WTC11 (cell line): Measurements from ENCODE around the gene GAS2. TPM values are rescaled to one million over a fixed set of nuclear protein-coding genes. Genes with fewer than 3 reads are reported as not detected.

ENCODE experiments used
- ATAC-seq: fragments of 200-7000 bp; cut with Tn5 transposase; 2 replicates; pipeline ENCODE4 v1.10.0; 2021; ENCODE audit warnings: mild to moderate bottlenecking, moderate library complexity
- CTCF ChIA-PET: fragments of 300-600 bp; sonication (Branson Sonifier 250); formaldehyde crosslinking; loops from one replicate; lab custom pipeline; 2021; ENCODE audit warnings: antibody characterized with exemption; lab: Charles Lee
- POLR2A ChIA-PET: fragments of 350-600 bp; sonication (Branson Sonifier 250); formaldehyde crosslinking; loops from one replicate; lab custom pipeline; 2021; ENCODE audit warnings: antibody characterized with exemption; lab: Charles Lee
- DNase-seq: peaks from one replicate; pipeline ENCODE4 v3.0.0; 2021; ENCODE audit warnings: low spot score
- H3K27ac Mint-ChIP-seq: 2 replicates; pipeline ENCODE4 v1.8.0; 2021; ENCODE audit warnings: mixed read lengths
- H3K27me3 Mint-ChIP-seq: 2 replicates; pipeline ENCODE4 v1.8.0; 2021; ENCODE audit warnings: low read depth, mild to moderate bottlenecking, moderate library complexity, mixed read lengths
- H3K36me3 Mint-ChIP-seq: 2 replicates; pipeline ENCODE4 v1.8.0; 2021; ENCODE audit warnings: mixed read lengths
- H3K4me1 Mint-ChIP-seq: 2 replicates; pipeline ENCODE4 v1.8.0; 2022; ENCODE audit warnings: mixed read lengths
- H3K4me3 Mint-ChIP-seq: 2 replicates; pipeline ENCODE4 v1.8.0; 2021; ENCODE audit warnings: mild to moderate bottlenecking, moderate library complexity, mixed read lengths
- H3K9me3 Mint-ChIP-seq: 2 replicates; pipeline ENCODE4 v1.8.0; 2021; ENCODE audit warnings: mixed read lengths
- AR ChIP-seq: fragments of 250-450 bp; sonication (Bioruptor Pico); IDR thresholded peaks from 2 replicates; pipeline ENCODE4 v1.9.0; 2021; ENCODE audit warnings: mild to moderate bottlenecking
- CBFB ChIP-seq: sonication (generic); formaldehyde crosslinking; IDR thresholded peaks from 2 replicates; pipeline ENCODE4 v1.8.1; 2022; ENCODE audit warnings: mild to moderate bottlenecking, low read depth, missing genetic modification reagents
- CDX4 ChIP-seq: fragments of 250-450 bp; sonication (Bioruptor Pico); IDR thresholded peaks from 2 replicates; pipeline ENCODE4 v1.9.0; 2021; ENCODE audit warnings: moderate library complexity, mild to moderate bottlenecking, inconsistent platforms, borderline replicate concordance
- FOXP1 ChIP-seq: sonication (generic); formaldehyde crosslinking; IDR thresholded peaks from 2 replicates; pipeline ENCODE4 v1.8.0; 2022; ENCODE audit warnings: missing genetic modification reagents, mild to moderate bottlenecking, moderate library complexity, borderline replicate concordance
- GABPB1 ChIP-seq: sonication (generic); formaldehyde crosslinking; IDR thresholded peaks from 2 replicates; pipeline ENCODE4 v1.8.1; 2023; ENCODE audit warnings: mild to moderate bottlenecking, missing genetic modification reagents
- GRHL2 ChIP-seq: fragments of 250-450 bp; sonication (Bioruptor Pico); IDR thresholded peaks from 2 replicates; pipeline ENCODE4 v1.8.0; 2022; ENCODE audit warnings: mild to moderate bottlenecking, moderate library complexity; ENCODE audit not compliant: insufficient replicate concordance, severe bottlenecking
- GTF2I ChIP-seq: fragments of 250-450 bp; sonication (Bioruptor Pico); conservative IDR thresholded peaks from 2 replicates; pipeline ENCODE4 v1.4.0; 2021; ENCODE audit warnings: mild to moderate bottlenecking
- JUN ChIP-seq: sonication (generic); formaldehyde crosslinking; IDR thresholded peaks from 2 replicates; pipeline ENCODE4 v1.8.0; 2023; ENCODE audit warnings: mild to moderate bottlenecking, missing genetic modification reagents
- MAX ChIP-seq: sonication (generic); formaldehyde crosslinking; IDR thresholded peaks from 2 replicates; pipeline ENCODE4 v1.8.0; 2022; ENCODE audit warnings: mild to moderate bottlenecking, missing genetic modification reagents
- MLX ChIP-seq: sonication (generic); formaldehyde crosslinking; IDR thresholded peaks from 2 replicates; pipeline ENCODE4 v1.8.1; 2023; ENCODE audit warnings: mild to moderate bottlenecking, missing genetic modification reagents, moderate library complexity
- NFE2L1 ChIP-seq: sonication (generic); formaldehyde crosslinking; IDR thresholded peaks from 2 replicates; pipeline ENCODE4 v1.8.1; 2023; ENCODE audit warnings: missing genetic modification reagents
- NFYB ChIP-seq: sonication (generic); formaldehyde crosslinking; conservative IDR thresholded peaks from 2 replicates; pipeline ENCODE4 v1.8.0; 2022; ENCODE audit warnings: low read depth, missing genetic modification reagents
- RELA ChIP-seq: sonication (generic); formaldehyde crosslinking; IDR thresholded peaks from 2 replicates; pipeline ENCODE4 v1.8.1; 2022; ENCODE audit warnings: missing genetic modification reagents, mild to moderate bottlenecking, borderline replicate concordance
- SMAD4 ChIP-seq: sonication (generic); formaldehyde crosslinking; IDR thresholded peaks from 2 replicates; pipeline ENCODE4 v1.8.0; 2022; ENCODE audit warnings: mild to moderate bottlenecking, missing genetic modification reagents
- SOX15 ChIP-seq: fragments of 250-450 bp; sonication (Bioruptor Pico); IDR thresholded peaks from 2 replicates; pipeline ENCODE4 v1.9.0; 2021; ENCODE audit warnings: mild to moderate bottlenecking
- TEAD1 ChIP-seq: sonication (generic); formaldehyde crosslinking; IDR thresholded peaks from 2 replicates; pipeline ENCODE4 v1.8.0; 2022; ENCODE audit warnings: mild to moderate bottlenecking, missing genetic modification reagents
- ZBTB21 ChIP-seq: sonication (generic); formaldehyde crosslinking; IDR thresholded peaks from 2 replicates; pipeline ENCODE4 v1.8.1; 2023; ENCODE audit warnings: mild to moderate bottlenecking, missing genetic modification reagents, borderline replicate concordance
- ZNF232 ChIP-seq: sonication (generic); formaldehyde crosslinking; IDR thresholded peaks from 2 replicates; pipeline ENCODE4 v1.8.0; 2022; ENCODE audit warnings: mild to moderate bottlenecking, missing genetic modification reagents
- ZNF281 ChIP-seq: sonication (generic); formaldehyde crosslinking; IDR thresholded peaks from 2 replicates; pipeline ENCODE4 v1.8.0; 2023; ENCODE audit warnings: mild to moderate bottlenecking, missing genetic modification reagents
- ZNF423 ChIP-seq: fragments of 250-450 bp; sonication (Bioruptor Pico); IDR thresholded peaks from 2 replicates; pipeline ENCODE4 v2.1.2; 2022; ENCODE audit warnings: mild to moderate bottlenecking, moderate library complexity
- total RNA-seq: library from RNA; stranded (reverse); gene quantifications from 3 replicates; pipeline ENCODE4 v1.2.3, GENCODE V29; 2021
- TF ChIP-seq, protein P1 (sequence below): sonication (generic); formaldehyde crosslinking; IDR thresholded peaks from 2 replicates; pipeline ENCODE4 v1.8.1; 2022; ENCODE audit warnings: missing genetic modification reagents, borderline replicate concordance

GAS2 gene
- total RNA-seq, 1 experiment from 2014 or later: 1.8 TPM

- H3K27me3 Mint-ChIP-seq: no peaks in the 10 kb centered on the region
- no peaks in the 10 kb centered on the region for H3K9me3 Mint-ChIP-seq
- no peaks in the 10 kb centered on the region for H3K36me3 Mint-ChIP-seq
- CTCF ChIA-PET: no interaction called here
- H3K4me1 Mint-ChIP-seq: peaks cover 7% of the 10 kb centered on the region
- TF ChIP-seq ZNF423 (CRISPR knock-in tag) (no peak), TEAD1 (CRISPR knock-in tag) (no peak), GABPB1 (CRISPR knock-in tag) (no peak), SOX15 (no peak), RELA (CRISPR knock-in tag) (no peak), NFE2L1 (CRISPR knock-in tag) (no peak), AR (CRISPR knock-in tag) (no peak), CBFB (CRISPR knock-in tag) (no peak)
- TF ChIP-seq, protein P1, sequence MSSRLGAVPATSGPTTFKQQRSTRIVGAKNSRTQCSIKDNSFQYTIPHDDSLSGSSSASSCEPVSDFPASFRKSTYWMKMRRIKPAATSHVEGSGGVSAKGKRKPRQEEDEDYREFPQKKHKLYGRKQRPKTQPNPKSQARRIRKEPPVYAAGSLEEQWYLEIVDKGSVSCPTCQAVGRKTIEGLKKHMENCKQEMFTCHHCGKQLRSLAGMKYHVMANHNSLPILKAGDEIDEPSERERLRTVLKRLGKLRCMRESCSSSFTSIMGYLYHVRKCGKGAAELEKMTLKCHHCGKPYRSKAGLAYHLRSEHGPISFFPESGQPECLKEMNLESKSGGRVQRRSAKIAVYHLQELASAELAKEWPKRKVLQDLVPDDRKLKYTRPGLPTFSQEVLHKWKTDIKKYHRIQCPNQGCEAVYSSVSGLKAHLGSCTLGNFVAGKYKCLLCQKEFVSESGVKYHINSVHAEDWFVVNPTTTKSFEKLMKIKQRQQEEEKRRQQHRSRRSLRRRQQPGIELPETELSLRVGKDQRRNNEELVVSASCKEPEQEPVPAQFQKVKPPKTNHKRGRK (CRISPR knock-in tag): no peak
- no peak overlapping the region for H3K4me3 Mint-ChIP-seq
- POLR2A ChIA-PET: no interaction called here
- no peak overlapping the region for H3K27ac Mint-ChIP-seq
- no peak for DNase-seq
- no peak for ATAC-seq
Measured at GRCh38 chr11:22684082-22684481, 17.7 kb downstream of the GAS2 start.

DNA sequence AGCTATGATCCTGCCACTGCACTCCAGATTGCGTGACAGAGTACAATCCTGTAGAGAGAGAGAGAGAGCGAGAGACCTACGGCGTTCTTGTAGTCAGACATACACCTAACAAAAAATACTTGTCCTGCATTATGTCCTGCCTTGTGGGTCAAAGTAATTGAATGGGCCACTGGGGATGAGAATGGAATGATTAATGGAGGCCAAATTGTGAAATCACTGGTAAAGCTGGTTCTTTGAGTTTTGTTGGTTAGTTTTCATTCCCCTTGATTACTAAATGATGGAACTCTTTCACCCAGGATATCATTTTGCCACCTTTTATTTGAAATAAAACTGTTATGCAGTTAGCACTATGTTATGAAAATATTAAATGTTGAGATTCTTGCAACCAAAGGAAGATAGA, 18.7 kb downstream of the GAS2 start:
- DNase-seq (no peak), ATAC-seq (no peak)
- Mint-ChIP-seq H3K9me3 (no peaks in the 10 kb centered on the region), H3K27me3 (no peaks in the 10 kb centered on the region), H3K27ac (no peak overlapping the region), H3K4me1 (peaks cover 8% of the 10 kb centered on the region), H3K36me3 (no peaks in the 10 kb centered on the region), H3K4me3 (no peak overlapping the region)
- TF ChIP-seq GRHL2 (CRISPR knock-in tag) (no peak), MAX (no peak)
- CTCF ChIA-PET: no interaction called here
- POLR2A ChIA-PET: no interaction called here

DNA sequence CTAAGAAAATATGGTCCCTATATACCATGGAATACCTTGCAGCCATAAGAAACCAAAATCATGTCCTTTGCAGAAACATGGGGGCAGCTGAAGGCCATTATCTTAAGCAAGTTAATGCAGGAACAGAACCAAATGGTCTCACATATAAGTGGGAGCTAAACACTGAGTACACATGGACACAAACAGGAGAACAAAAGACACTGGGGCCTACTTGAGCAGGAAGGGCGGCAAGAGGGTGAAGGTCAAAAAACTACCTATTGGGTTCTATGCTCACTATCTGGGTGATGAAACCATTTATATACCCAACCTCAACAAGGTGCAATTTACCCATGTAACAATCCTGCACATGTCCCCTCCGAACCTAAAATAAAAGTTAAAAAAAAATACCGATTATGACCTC, 22.5 kb downstream of the GAS2 start:
- DNase-seq (no peak), ATAC-seq (no peak)
- Mint-ChIP-seq H3K27ac (no peak overlapping the region), H3K27me3 (no peaks in the 10 kb centered on the region), H3K36me3 (no peaks in the 10 kb centered on the region), H3K4me3 (no peak overlapping the region), H3K4me1 (peaks cover 6% of the 10 kb centered on the region), H3K9me3 (no peaks in the 10 kb centered on the region)
- CTCF ChIA-PET: no interaction called here
- POLR2A ChIA-PET: no interaction called here
- TF ChIP-seq CDX4 (CRISPR knock-in tag): no peak
- no peak for TF ChIP-seq NFYB (CRISPR knock-in tag)
- no peak for TF ChIP-seq ZNF281 (CRISPR knock-in tag)
- TF ChIP-seq FOXP1: no peak
- TF ChIP-seq SMAD4 (CRISPR knock-in tag): no peak
- no peak for TF ChIP-seq ZBTB21 (CRISPR knock-in tag)
- TF ChIP-seq JUN (CRISPR knock-in tag): no peak
- no peak for TF ChIP-seq GTF2I
- no peak for TF ChIP-seq MLX (CRISPR knock-in tag)
- no peak for TF ChIP-seq ZNF232
- TF ChIP-seq ZNF423 (CRISPR knock-in tag): no peak
- no peak for TF ChIP-seq TEAD1 (CRISPR knock-in tag)
- TF ChIP-seq, protein P1 (CRISPR knock-in tag): no peak
